Inflammatory macrophage treated with lipopolysaccharide for 4 hours (primary cell): ENCODE data around the gene GNB1L.
"Not testable (repeated sequence)": the region's sequence is repeated elsewhere in the genome, so short reads cannot be mapped to it uniquely, and the experiment has no call there.

ENCODE experiments used
- DNase-seq: peaks from one replicate; pipeline ENCODE4 v3.0.0-alpha.2; 2020

Gene GNB1L

GRCh38 chr22:19842393-19843106, 12.1 kb downstream of the GNB1L start:
- DNase-seq = no peak

DNA sequence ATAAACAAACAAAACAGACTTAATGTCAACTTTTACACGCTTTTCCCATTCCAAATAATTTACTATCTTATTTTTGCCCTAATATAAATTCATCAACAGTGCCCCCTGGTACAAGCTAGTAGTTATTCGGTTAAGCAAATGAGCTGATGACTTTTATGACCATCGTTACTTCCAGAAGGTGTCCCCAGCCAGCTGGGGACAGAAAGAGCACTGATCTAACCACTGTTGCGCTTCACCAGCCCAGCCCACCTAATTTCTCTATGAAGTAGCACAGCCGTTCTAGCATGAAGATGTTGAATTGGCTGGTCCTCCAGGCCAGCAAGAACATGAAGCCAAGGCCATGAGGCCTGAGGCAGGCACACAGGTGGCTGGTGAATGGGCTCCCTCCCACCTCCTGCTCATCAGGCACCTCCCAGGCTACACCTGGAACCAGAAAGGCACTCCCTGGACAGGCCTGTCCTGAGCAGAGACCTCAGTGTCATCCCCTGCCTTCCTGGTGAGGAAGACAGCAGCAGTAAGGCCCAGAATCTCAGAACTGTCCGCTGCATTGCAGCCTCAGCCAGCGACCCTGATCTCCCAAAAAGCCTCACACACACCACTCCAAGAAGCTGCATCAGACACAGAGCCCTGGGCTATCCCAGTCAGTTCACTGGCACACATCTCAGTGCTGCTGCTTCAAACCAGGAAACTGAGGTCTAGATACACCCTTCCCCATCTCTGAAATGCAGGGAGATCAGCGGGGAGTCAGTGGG, 12.9 kb downstream of the GNB1L start:
- no peak for DNase-seq

DNA sequence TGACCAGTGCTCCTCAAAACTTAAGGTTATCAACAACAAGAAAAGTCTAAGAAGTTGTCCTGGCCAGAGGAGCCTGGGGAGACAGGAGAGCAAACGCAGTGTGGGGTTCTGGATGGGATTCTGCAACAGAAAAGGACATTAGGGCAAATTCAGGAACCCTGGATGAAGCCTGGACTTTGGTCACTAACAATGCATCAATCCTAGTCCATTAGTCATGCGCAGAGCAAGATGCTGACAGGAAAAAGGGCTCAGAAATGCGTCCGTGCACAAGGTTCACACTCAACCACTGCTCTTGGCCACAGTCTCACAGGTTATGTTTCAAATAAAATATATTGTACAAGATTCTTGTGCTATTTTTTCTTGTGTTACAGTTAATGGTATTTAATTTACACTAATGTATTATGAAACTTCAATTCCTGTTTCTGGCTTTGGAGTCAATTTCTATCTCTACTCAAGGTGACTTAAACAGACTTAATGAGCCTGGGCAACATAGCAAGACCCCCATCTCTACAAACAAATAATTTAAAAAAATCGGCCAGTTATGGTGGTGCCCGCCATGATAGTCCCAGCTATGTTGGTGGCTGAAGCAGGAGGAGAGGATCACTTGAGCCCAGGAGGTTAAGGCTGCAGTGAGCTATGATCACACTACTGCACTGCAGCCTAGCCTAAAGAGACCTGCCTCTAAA, 13.6 kb downstream of the GNB1L start:
- DNase-seq = no peak

DNA sequence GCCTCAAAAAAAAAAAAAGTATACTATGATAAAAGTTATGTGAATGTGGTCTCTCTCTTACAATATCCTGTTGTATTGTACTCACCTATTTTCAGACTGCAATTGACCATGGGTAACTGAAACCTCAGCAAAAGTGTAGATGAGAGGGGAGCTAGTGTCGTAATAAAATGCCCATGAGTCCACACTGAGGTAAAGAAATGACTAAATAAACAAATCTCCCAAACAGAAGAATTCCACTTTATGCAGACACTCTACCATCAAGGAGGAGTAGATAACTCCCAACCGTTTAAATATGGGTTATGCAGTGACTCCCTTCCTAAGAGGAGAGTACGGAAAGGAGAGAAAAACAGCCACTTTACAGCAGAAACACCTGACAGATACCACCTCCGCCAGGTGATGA, 14.6 kb downstream of the GNB1L start:
- no peak for DNase-seq

DNA sequence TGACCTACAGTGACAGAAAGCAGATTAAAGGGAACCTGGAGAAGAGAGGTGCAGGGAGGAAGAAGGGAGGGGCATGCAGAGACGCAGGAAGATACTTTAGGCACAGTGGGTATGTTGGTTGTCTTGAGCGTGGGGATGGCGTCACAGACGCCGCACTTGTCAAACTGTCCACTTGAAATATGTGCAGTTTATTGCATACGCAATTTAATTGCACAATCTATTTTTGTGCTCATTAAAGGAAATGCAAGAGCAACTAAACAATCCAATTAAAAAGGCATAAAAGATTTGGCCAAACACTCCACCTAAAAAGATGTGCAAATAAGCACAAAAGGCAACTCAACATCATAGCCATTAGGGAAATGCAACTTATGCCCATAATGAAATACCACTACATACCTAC, 16.8 kb downstream of the GNB1L start:
- no peak for DNase-seq

DNA sequence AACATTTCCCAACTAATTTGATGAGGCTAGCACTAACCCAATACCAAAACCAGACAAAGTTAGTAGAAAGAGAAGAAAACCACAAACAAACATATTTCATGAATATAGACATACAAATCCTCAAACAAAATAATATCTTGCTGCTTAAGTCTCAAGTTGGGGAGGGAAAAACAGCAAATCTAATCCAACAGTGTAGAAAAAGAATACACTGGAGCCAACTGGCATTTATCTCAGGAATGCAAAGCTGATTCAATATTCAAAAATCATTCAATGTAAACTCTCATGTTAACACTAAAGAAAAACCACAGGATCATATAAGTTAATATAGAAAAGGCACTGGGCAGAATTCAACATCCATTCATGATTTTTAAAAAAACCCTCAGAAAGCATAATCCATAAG, 18.2 kb downstream of the GNB1L start:
- DNase-seq = no peak

GRCh38 chr22:19834599-19834998, 20.1 kb downstream of the GNB1L start:
- DNase-seq = no peak

GRCh38 chr22:19833327-19833726, 21.3 kb downstream of the GNB1L start:
- DNase-seq = not testable (repeated sequence)

GRCh38 chr22:19832476-19833108, 22.1 kb downstream of the GNB1L start:
- no peak for DNase-seq

DNA sequence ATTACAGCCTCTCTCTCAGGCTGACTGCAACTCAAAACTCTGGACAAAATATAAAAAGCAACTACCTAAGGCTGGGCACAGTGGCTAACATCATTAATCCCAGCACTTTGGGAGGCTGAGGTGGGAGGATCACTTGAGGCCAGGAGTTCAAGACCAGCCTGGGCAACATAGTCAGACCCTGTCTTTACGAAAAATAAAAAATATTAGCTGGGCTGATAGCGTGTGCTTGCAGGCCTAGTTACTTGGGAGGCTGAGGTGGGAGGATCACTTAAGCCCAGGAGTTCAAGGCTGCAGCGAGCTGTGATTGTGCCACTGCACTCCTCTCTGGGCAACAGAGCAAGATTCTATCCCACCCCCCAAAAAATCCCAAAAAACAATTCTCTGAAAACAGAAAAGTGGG, 22.7 kb downstream of the GNB1L start:
- DNase-seq = not testable (repeated sequence)

GRCh38 chr22:19831016-19831415, 23.7 kb downstream of the GNB1L start:
- DNase-seq = no peak

GRCh38 chr22:19828035-19828401, 26.7 kb downstream of the GNB1L start:
- DNase-seq = no peak

- DNase-seq = no peak
Observed at GRCh38 chr22:19827341-19828034, 27.2 kb downstream of the GNB1L start.

GRCh38 chr22:19826619-19826950, 28.1 kb downstream of the GNB1L start:
- no peak for DNase-seq

DNA sequence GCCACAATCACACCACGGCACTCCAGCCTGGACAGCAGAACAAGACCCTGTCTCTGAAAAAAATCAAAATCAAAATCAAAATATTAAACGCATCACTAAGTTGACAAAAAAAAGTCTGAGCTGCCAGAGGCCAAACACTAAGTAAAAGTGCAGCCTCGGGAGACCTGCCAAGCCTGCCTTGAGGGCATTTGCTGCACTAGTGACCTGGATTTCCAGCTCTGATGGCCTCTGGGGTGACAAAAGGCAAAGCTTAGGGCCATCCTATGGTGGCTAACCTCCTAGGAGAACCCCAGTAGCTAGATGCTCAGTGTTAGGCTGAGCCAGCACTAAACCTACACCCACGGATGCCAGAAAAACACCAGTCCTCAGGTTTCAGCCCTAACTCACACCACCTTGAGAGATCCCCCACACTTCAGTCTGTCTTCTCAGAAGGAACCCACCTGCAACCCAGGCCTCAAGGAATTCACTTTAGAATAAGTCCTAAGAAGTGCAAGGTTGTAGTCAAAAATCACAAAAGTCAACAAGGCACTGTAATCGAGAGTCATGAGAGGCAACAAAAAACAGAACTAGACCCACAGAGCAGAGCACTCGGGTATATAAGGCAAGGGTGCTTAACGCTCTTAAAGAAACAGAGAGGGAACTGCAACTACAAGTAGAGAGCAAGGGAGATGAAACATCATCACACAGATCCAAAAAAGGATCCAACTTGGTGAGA, 28.6 kb downstream of the GNB1L start:
- peak; percentile 17 for DNase-seq

DNA sequence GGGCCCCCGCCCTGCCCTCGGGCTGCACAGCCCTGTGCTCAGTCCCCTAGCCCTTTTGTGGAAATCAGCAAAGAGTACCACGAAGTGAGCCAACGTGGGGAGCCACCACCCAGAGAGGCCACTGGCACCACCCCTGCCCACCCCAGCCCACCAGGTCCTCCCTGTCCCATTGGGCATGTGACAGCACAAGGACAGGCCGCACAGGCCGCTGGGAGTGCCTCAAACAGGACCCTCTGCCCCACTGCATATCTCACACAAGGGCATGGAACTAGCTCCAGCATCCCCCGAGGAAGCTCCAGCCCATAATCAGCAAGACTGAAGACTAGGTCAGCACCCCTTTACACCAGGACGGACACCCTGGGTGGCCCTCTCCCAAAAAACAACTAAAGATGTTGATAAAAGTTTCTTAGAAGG, 29.7 kb downstream of the GNB1L start:
- DNase-seq = no peak

GRCh38 chr22:19824212-19824925, 30.3 kb downstream of the GNB1L start:
- no peak for DNase-seq

- no peak for DNase-seq
Observed at GRCh38 chr22:19823902-19824211, 30.8 kb downstream of the GNB1L start.

DNA sequence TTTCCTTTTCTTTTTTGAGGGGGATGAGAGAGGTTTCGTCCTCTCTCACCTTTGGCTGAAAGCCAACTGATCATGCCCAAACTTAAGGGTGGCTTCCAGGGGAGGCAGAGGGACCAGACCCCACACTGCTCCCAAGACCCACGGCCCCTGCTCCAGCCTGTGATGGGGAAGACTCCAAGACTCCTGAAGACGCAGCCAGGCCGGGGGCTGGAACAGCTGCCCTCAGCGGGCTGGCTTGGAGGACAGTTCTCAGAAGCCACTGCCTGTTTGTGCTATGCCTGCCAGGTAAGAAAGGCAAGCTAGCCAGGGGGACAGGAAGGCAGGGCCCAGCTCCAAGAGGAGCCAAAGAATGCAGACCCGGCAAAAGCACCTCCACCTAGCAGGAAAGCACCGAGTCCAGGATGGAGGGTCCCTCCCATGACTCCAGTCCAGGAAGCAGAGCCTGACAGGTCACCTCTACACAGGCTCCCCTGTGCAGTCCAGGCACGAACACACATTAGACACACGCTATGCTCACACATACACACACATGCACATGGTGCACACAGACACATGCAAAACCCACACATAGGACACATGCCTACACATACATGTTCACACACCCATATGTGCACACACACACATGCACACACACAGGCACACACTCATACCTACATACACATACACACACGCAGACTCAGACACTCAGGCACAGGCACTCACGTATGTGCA, 31.3 kb downstream of the GNB1L start:
- DNase-seq = no peak

- no peak for DNase-seq
Observed at GRCh38 chr22:19822301-19823117, 32.2 kb downstream of the GNB1L start.
